Neutrophil (primary cell): ENCODE data around the gene HMGN4.
A peak's percentile ranks its signal among the peaks of the same experiment; 100 is the strongest.

ENCODE experiments used
- H3K27ac ChIP-seq: fragments of 200-600 bp; sonication (generic); 2 replicates; pipeline ENCODE4 v1.5.1; 2016; ENCODE audit warnings: mild to moderate bottlenecking, moderate library complexity
- H3K27me3 ChIP-seq: fragments of 200-600 bp; sonication (generic); 2 replicates; pipeline ENCODE4 v1.6.0; 2016; ENCODE audit warnings: mild to moderate bottlenecking
- H3K36me3 ChIP-seq: fragments of 200-600 bp; sonication (generic); 2 replicates; pipeline ENCODE4 v1.5.1; 2017
- H3K4me1 ChIP-seq, 2 experiments: fragments of 200-600 bp in 1 of 2; sonication (generic) in 1 of 2; 1 replicate in 1 of 2; 2 replicates in 1 of 2; pipeline versions ENCODE4 v1.5.1 to v1.6.1; 2013 to 2016; ENCODE audit warnings: low read depth in 1 of 2, low read length in 1 of 2, mild to moderate bottlenecking in 1 of 2, moderate library complexity in 1 of 2; ENCODE audit not compliant: control insufficient read depth in 1 of 2, insufficient read depth in 1 of 2
- H3K4me3 ChIP-seq, 2 experiments: fragments of 200-600 bp in 1 of 2; sonication (generic) in 1 of 2; 1 replicate in 1 of 2; 2 replicates in 1 of 2; pipeline ENCODE4 v1.5.1; 2013 to 2016; ENCODE audit warnings: low read depth in 1 of 2, low read length in 1 of 2, mild to moderate bottlenecking in 1 of 2, moderate library complexity in 1 of 2
- H3K9me3 ChIP-seq: fragments of 200-600 bp; sonication (generic); 2 replicates; pipeline ENCODE4 v1.5.1; 2016
- CTCF ChIP-seq: fragments of 200-600 bp; sonication (generic); IDR thresholded peaks from 2 replicates; pipeline ENCODE4 v1.5.1; 2016; ENCODE audit warnings: antibody characterized with exemption

Gene HMGN4

GRCh38 chr6:26575494-26575939 lies 37.4 kb downstream of the HMGN4 start:
- Histone ChIP-seq H3K27me3 (peaks cover 19% of the 10 kb centered on the region), H3K27ac (no peak overlapping the region), H3K4me1 (peaks cover 27 to 30% of the 10 kb centered on the region in 2 experiments), H3K36me3 (no peaks in the 10 kb centered on the region), H3K4me3 (no peak overlapping the region), H3K9me3 (no peaks in the 10 kb centered on the region)
- TF ChIP-seq CTCF, result no peak

- no peak for TF ChIP-seq CTCF
- peaks cover 27 to 30% of the 10 kb centered on the region in 2 experiments for H3K4me1 ChIP-seq
- H3K4me3 ChIP-seq, result peak overlapping the region in 1 of 2 experiments; percentile 53
- no peaks in the 10 kb centered on the region for H3K36me3 ChIP-seq
- peak overlapping the region; percentile 33 for H3K27ac ChIP-seq
- H3K9me3 ChIP-seq, result no peaks in the 10 kb centered on the region
- peaks cover 20% of the 10 kb centered on the region for H3K27me3 ChIP-seq
Measured at GRCh38 chr6:26576407-26576843, 38.3 kb downstream of the HMGN4 start.

GRCh38 chr6:26576929-26577719 lies 39.0 kb downstream of the HMGN4 start:
- no peaks in the 10 kb centered on the region for H3K9me3 ChIP-seq
- H3K27me3 ChIP-seq, result peaks cover 20% of the 10 kb centered on the region
- H3K4me1 ChIP-seq, result peaks cover 20 to 26% of the 10 kb centered on the region in 2 experiments
- no peak for TF ChIP-seq CTCF
- H3K27ac ChIP-seq, result peak overlapping the region; percentile 11
- no peaks in the 10 kb centered on the region for H3K36me3 ChIP-seq
- H3K4me3 ChIP-seq, result peak overlapping the region; percentile 42 to 53

GRCh38 chr6:26577720-26578072 lies 39.5 kb downstream of the HMGN4 start:
- Histone ChIP-seq H3K9me3 (no peaks in the 10 kb centered on the region), H3K36me3 (no peaks in the 10 kb centered on the region), H3K4me3 (peak overlapping the region; percentile 42 to 53), H3K27ac (no peak overlapping the region), H3K27me3 (peaks cover 24% of the 10 kb centered on the region), H3K4me1 (peaks cover 16 to 22% of the 10 kb centered on the region in 2 experiments)
- TF ChIP-seq CTCF, result no peak

- Histone ChIP-seq H3K27ac (no peak overlapping the region), H3K36me3 (no peaks in the 10 kb centered on the region), H3K4me1 (peaks cover 16 to 19% of the 10 kb centered on the region in 2 experiments), H3K27me3 (peaks cover 30% of the 10 kb centered on the region), H3K9me3 (no peaks in the 10 kb centered on the region), H3K4me3 (no peak overlapping the region)
- TF ChIP-seq CTCF, result no peak
Measured at GRCh38 chr6:26578279-26578678, 40.1 kb downstream of the HMGN4 start.
